Omental fat pad (tissue), 4 donors: ENCODE measurements around the gene PPP1R12A. TPM values are rescaled to one million over a fixed set of nuclear protein-coding genes. Genes with fewer than 3 reads are reported as not detected.

Experiments used
- ATAC-seq: fragments of 150-250 bp; one replicate; pipeline ENCODE4 v1.9.1; 2016; ENCODE audit warnings: mild to moderate bottlenecking, moderate library complexity; ENCODE audit not compliant: low FRiP score
- DNase-seq: peaks from one replicate; pipeline ENCODE4 v3.0.0-alpha.2; 2019; ENCODE audit warnings: low spot score
- total RNA-seq, 4 donors: library from RNA; depleted of rRNA; stranded (reverse); fragments of >200 nt; gene quantifications; one replicate each; pipeline ENCODE4 v1.1.0, GENCODE V29; 2016
- TF ChIP-seq, protein P1 (sequence below), 3 donors: fragments of 450-650 bp; IDR thresholded peaks; one replicate each; pipeline ENCODE4 v1.5.1; 2016 to 2017; ENCODE audit warnings: antibody characterized with exemption in 3 of 3, mild to moderate bottlenecking in 3 of 3, moderate library complexity in 2 of 3

PPP1R12A gene
- total RNA-seq, 4 donors from 2014 or later: 49.3 to 153 (median 78.0) TPM

DNA sequence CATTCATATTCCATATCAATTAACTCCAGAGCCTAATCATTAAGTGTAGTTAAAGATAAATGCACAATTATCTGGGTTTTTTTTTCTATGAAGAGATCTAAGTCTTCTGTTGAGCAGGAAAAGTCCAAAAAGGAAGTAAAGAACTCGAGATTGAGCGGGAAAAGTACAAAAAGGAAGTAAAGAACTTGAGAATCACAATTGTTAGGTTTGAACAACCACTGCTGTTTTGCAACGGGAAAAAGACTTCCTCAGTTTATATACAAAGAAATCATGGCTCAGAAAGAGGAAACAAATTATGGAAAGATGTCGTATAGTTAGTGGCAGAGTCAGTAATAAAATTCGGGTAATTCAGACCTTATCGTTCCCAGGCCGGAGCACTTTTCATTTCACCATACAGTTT, 63.3 kb downstream of the PPP1R12A start:
- DNase-seq (no peak), ATAC-seq (no peak)
- TF ChIP-seq, protein P1, sequence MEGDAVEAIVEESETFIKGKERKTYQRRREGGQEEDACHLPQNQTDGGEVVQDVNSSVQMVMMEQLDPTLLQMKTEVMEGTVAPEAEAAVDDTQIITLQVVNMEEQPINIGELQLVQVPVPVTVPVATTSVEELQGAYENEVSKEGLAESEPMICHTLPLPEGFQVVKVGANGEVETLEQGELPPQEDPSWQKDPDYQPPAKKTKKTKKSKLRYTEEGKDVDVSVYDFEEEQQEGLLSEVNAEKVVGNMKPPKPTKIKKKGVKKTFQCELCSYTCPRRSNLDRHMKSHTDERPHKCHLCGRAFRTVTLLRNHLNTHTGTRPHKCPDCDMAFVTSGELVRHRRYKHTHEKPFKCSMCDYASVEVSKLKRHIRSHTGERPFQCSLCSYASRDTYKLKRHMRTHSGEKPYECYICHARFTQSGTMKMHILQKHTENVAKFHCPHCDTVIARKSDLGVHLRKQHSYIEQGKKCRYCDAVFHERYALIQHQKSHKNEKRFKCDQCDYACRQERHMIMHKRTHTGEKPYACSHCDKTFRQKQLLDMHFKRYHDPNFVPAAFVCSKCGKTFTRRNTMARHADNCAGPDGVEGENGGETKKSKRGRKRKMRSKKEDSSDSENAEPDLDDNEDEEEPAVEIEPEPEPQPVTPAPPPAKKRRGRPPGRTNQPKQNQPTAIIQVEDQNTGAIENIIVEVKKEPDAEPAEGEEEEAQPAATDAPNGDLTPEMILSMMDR (IDR thresholded peaks at IDR 0.05): no peak

DNA sequence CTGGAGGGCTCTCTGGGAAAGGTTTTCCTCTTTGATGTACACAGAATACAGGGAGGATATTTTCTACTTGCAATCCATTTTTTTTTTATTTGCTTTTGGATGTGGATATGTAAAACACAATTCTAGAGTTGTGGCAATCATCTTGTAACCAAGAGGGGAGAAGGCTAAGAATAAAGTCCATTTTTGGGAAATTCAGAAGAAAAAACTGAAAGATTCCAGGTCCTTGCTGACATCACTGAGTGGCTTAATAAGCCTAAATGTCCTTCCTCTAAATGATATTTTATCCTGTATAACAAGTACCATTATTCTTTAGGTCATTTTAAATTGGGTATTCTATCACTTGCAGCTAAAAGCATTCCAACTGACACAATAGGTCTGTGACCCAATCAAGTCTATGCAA, 64.0 kb downstream of the PPP1R12A start:
- DNase-seq (no peak), ATAC-seq (no peak)
- TF ChIP-seq, protein P1 (IDR thresholded peaks at IDR 0.05): no peak

DNA sequence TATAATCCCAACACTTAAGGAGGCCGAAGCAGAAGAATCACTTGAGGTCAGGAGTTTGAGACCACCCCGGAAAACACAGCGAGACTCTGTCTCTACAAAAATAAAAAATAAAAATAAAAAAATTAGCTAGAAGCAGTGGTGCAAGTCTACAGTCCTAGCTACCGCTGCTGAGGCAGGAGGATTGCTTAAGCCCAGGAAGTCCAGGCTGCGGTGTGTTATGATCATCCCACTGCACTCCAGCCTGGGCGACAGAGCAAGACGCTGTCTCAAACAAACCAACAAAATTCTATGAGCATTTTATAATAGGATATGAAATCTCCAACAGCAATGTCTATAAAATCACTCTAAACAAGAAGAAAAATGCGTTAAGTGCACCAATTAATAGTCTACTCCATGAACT, 75.3 kb downstream of the PPP1R12A start:
- no peak for ATAC-seq
- TF ChIP-seq, protein P1 (IDR thresholded peaks at IDR 0.05): no peak
- DNase-seq: no peak

DNA sequence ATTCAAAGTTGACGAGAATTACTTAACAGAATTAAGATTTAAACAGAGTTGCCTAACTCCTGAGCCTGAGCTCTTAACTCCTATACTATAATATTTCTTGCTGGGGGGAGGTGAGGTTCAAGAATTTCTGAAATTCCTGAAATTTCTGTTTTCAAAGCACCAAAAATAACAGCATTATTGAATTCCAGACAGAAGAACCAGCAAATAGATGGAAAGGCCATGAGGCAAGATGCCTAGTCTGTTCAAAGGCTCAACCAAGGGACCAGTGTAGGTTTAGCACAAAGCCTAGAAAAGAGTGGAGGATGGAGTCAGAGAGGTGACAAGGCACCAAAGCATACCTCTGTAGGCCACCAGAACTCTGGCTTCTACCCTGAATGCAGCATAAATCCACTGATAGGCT, 76.4 kb downstream of the PPP1R12A start:
- TF ChIP-seq, protein P1 (IDR thresholded peaks at IDR 0.05): no peak
- ATAC-seq: no peak
- no peak for DNase-seq

DNA sequence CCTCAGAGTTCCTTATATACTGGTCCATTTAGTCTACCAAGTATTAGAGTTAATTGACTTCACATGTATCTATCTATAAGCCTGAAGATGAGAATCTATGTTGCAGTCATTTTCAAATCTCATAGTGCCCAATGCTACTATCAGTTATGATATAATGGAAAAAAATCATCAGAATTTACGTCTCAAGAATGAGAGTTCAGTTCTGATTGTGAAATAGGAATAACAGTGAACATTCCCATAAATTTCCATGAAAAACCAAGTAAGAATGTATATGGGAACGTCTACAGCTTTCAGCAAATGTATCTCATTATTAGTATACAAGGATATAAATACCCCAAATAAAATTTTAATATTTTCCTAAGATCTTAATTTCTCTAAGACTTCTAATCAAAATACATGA, 77.2 kb downstream of the PPP1R12A start:
- DNase-seq (no peak), ATAC-seq (no peak)
- TF ChIP-seq, protein P1 (IDR thresholded peaks at IDR 0.05): no peak

DNA sequence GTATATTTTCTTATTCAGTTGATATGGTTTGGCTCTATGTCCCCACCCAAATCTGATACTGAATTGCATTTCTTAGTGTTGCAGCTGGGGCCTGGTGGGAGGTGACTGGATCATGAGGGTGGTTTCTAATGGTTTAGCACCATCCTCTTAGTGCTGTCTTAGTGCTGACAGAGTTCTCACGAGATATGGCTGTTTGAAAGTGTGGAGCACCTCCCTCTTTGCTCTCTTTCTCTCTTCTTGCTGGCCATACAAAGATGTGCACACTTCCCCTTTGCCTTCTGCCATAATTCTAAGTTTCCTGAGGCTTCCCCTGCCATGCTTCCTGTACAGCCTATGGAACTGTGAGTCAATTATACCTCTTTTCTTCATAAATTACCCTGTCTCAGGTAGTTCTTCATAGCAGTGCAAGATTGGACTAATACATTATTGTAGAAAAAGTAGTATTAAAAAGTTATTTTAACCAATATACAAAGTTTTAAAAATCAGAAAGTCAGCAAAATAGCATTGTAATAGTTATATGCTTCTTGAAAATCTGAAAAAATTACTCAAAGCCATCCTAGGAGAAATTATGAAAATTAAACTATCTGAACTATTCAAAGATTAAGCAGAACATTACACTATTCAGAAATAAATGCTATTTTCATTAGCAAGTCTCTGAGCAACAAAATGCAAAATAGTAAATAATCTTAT, 84.1 kb downstream of the PPP1R12A start:
- TF ChIP-seq, protein P1 (IDR thresholded peaks at IDR 0.05): no peak
- DNase-seq (no peak), ATAC-seq (no peak)

DNA sequence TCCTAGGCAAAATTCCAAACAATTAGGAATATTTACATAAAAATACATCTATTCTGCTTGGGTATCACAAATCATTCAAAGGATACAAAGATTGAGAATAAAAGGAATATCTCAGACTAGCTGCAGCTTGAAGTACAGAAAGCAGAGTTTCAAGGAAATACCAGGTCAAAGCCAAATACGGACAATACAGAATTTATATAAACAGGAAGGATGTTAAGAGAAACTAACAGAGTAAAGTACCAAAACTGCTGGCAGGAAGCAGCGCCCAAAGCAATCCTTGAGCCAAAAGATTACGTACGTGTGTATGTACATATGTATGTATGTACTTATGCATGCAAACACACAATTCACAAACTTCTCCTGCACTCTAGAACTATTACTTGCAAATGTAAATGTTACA, 86.6 kb downstream of the PPP1R12A start:
- TF ChIP-seq, protein P1 (IDR thresholded peaks at IDR 0.05): no peak
- DNase-seq (no peak), ATAC-seq (no peak)
